CD14-positive monocyte (primary cell): ENCODE results near the gene RIMBP3C. TPM values are rescaled to one million over a fixed set of nuclear protein-coding genes. Genes with fewer than 3 reads are reported as not detected.
"Not testable (repeated sequence)": the region's sequence is repeated elsewhere in the genome, so short reads cannot be mapped to it uniquely, and the experiment has no call there.

Experiments
- DNase-seq, 3 donors: peaks; one replicate each; pipeline ENCODE4 v3.0.0-alpha.2; 2011 to 2022
- H2AFZ ChIP-seq: 2 replicates; pipeline ENCODE4 v1.6.0; 2012; ENCODE audit warnings: mild to moderate bottlenecking, low read depth, low read length, inconsistent platforms; ENCODE audit not compliant: insufficient read depth, poor library complexity, severe bottlenecking
- H3K27ac ChIP-seq, 2 donors: 1 replicate in 1 of 2; 2 replicates in 1 of 2; pipeline ENCODE4 v1.5.1; 2012 to 2013; ENCODE audit warnings: low read length in 2 of 2, control low read depth in 1 of 2, inconsistent platforms in 1 of 2, low read depth in 1 of 2, mild to moderate bottlenecking in 1 of 2
- H3K27me3 ChIP-seq, 2 donors: one replicate each; pipeline versions ENCODE4 v1.6.0 to v1.6.1; 2011 to 2013; ENCODE audit warnings: low read length in 2 of 2; ENCODE audit not compliant: control insufficient read depth in 2 of 2, insufficient read depth in 2 of 2
- H3K36me3 ChIP-seq, 2 donors: replicated peaks in 1 of 2; 1 replicate in 1 of 2; 2 replicates in 1 of 2; pipeline versions ENCODE4 v1.5.1 to v1.6.1; 2012 to 2013; ENCODE audit warnings: low read length in 2 of 2, control low read depth in 1 of 2, inconsistent platforms in 1 of 2, mild to moderate bottlenecking in 1 of 2; ENCODE audit not compliant: insufficient read depth in 2 of 2, control insufficient read depth in 1 of 2
- H3K4me1 ChIP-seq, 2 donors: 1 replicate in 1 of 2; 2 replicates in 1 of 2; pipeline versions ENCODE4 v1.5.1 to v1.6.1; 2012 to 2013; ENCODE audit warnings: low read length in 2 of 2, control low read depth in 1 of 2, inconsistent platforms in 1 of 2, mild to moderate bottlenecking in 1 of 2, moderate library complexity in 1 of 2; ENCODE audit not compliant: insufficient read depth in 2 of 2, control insufficient read depth in 1 of 2
- H3K4me2 ChIP-seq: replicated peaks from 2 replicates; pipeline ENCODE3; 2012; ENCODE audit warnings: low read length, moderate library complexity, mild to moderate bottlenecking; ENCODE audit not compliant: poor library complexity, severe bottlenecking; ENCODE audit errors: extremely low read depth
- H3K4me3 ChIP-seq, 3 experiments: fragments of 200-600 bp in 1 of 3; sonication (generic) in 1 of 3; replicated peaks in 1 of 3; 1 replicate in 2 of 3; 2 replicates in 1 of 3; pipeline ENCODE4 v1.5.1; 2011 to 2013; ENCODE audit warnings: low read length in 3 of 3, mild to moderate bottlenecking in 3 of 3, control low read depth in 2 of 3, low read depth in 2 of 3, inconsistent platforms in 1 of 3, moderate library complexity in 1 of 3
- H3K79me2 ChIP-seq: 2 replicates; pipeline ENCODE4 v1.6.0; 2012; ENCODE audit warnings: mild to moderate bottlenecking, control low read depth, inconsistent platforms, low read length, moderate library complexity; ENCODE audit not compliant: insufficient read depth
- H3K9ac ChIP-seq: 2 replicates; pipeline ENCODE4 v1.6.0; 2017; ENCODE audit warnings: low read length, mild to moderate bottlenecking; ENCODE audit not compliant: insufficient read depth, poor library complexity, severe bottlenecking
- H3K9me3 ChIP-seq, 2 donors: replicated peaks in 1 of 2; 1 replicate in 1 of 2; 2 replicates in 1 of 2; pipeline versions ENCODE4 v1.5.1 to v1.6.1; 2012 to 2013; ENCODE audit warnings: low read length in 2 of 2, control low read depth in 1 of 2; ENCODE audit not compliant: control insufficient read depth in 1 of 2, insufficient read depth in 1 of 2
- H4K20me1 ChIP-seq: 2 replicates; pipeline ENCODE4 v1.6.0; 2012; ENCODE audit warnings: mild to moderate bottlenecking, low read length, control low read depth, moderate library complexity; ENCODE audit not compliant: insufficient read depth
- H3K27ac Mint-ChIP-seq, 7 donors: one replicate each; pipeline ENCODE4 v1.8.0; 2020; ENCODE audit warnings: mild to moderate bottlenecking in 7 of 7, mixed read lengths in 7 of 7, moderate library complexity in 6 of 7, inconsistent platforms in 2 of 7
- H3K27me3 Mint-ChIP-seq, 3 donors: one replicate each; pipeline ENCODE4 v1.8.0; 2021 to 2022; ENCODE audit warnings: low read depth in 3 of 3, mild to moderate bottlenecking in 3 of 3, mixed read lengths in 3 of 3, moderate library complexity in 3 of 3, inconsistent platforms in 1 of 3
- H3K36me3 Mint-ChIP-seq, 2 donors: one replicate each; pipeline ENCODE4 v1.8.0; 2020; ENCODE audit warnings: mixed read lengths in 2 of 2, inconsistent platforms in 1 of 2, mild to moderate bottlenecking in 1 of 2
- H3K4me1 Mint-ChIP-seq: one replicate; pipeline ENCODE4 v1.8.0; 2020; ENCODE audit warnings: mild to moderate bottlenecking, mixed read lengths
- H3K4me3 Mint-ChIP-seq, 2 donors: one replicate each; pipeline ENCODE4 v1.8.0; 2020; ENCODE audit warnings: mild to moderate bottlenecking in 2 of 2, mixed read lengths in 2 of 2, moderate library complexity in 1 of 2
- H3K9me3 Mint-ChIP-seq, 7 donors: one replicate each; pipeline ENCODE4 v1.8.0; 2020 to 2022; ENCODE audit warnings: mixed read lengths in 7 of 7, mild to moderate bottlenecking in 6 of 7, moderate library complexity in 6 of 7, inconsistent platforms in 2 of 7
- WGBS: methylation state at CpG from one replicate; pipeline ENCODE4 v1.1.5; 2013; ENCODE audit warnings: missing lambda C conversion rate; ENCODE audit not compliant: insufficient coverage; 5-methylcytosine and 5-hydroxymethylcytosine counted together
- intact Hi-C, 2 donors: fragments of 100-400 bp; cut with micrococcal nuclease; formaldehyde crosslinking; loops; one replicate each; pipeline versions ENCODE4 v1.15.0 to v1.15.1; 2023
- polyA plus RNA-seq, 3 donors: library from polyadenylated mRNA; depleted of rRNA in 1 of 3; unstranded in 2 of 3; stranded (reverse) in 1 of 3; fragments of 300-500 nt in 2 of 3; fragments of >200 nt in 1 of 3; fragmentation: Illumina TruSeq in 2 of 3; gene quantifications; 1 replicate in 2 of 3; 2 replicates in 1 of 3; pipeline ENCODE4 v1.2.3, GENCODE V29; 2012 to 2021

The RIMBP3C gene
- polyA plus RNA-seq, 3 donors = 0.05 to 0.11 (median 0.08) TPM

GRCh38 chr22:21559345-21560125 lies 8.3 kb upstream of the RIMBP3C start:
- H3K27me3 ChIP-seq, DNase-seq, H3K36me3 Mint-ChIP-seq, H3K4me1 ChIP-seq, H3K36me3 ChIP-seq, H3K9ac ChIP-seq, H4K20me1 ChIP-seq, H3K4me1 Mint-ChIP-seq, H3K9me3 Mint-ChIP-seq, H3K4me3 ChIP-seq, H3K9me3 ChIP-seq, H2AFZ ChIP-seq, H3K27ac Mint-ChIP-seq, H3K27me3 Mint-ChIP-seq, H3K27ac ChIP-seq, H3K4me3 Mint-ChIP-seq, intact Hi-C loops, H3K79me2 ChIP-seq, H3K4me2 ChIP-seq: not testable (repeated sequence)
- WGBS = 100% methylated on average over 1 of the region's 10 CpGs

- H2AFZ ChIP-seq, H3K4me1 Mint-ChIP-seq, H3K9ac ChIP-seq, H3K27me3 ChIP-seq, H3K4me3 ChIP-seq, intact Hi-C loops, H3K4me3 Mint-ChIP-seq, H3K27ac ChIP-seq, H4K20me1 ChIP-seq, H3K79me2 ChIP-seq, H3K9me3 Mint-ChIP-seq, H3K9me3 ChIP-seq, H3K36me3 ChIP-seq, H3K27ac Mint-ChIP-seq, H3K4me2 ChIP-seq, H3K4me1 ChIP-seq, H3K36me3 Mint-ChIP-seq, DNase-seq, H3K27me3 Mint-ChIP-seq: not testable (repeated sequence)
- WGBS = no CpG with 5 or more reads among the region's 44 CpGs
Measured at GRCh38 chr22:21550678-21551047, 598 bp downstream of the RIMBP3C start.

- H3K36me3 ChIP-seq, H3K4me1 Mint-ChIP-seq, H3K9ac ChIP-seq, H3K9me3 Mint-ChIP-seq, H3K27ac ChIP-seq, intact Hi-C loops, H3K4me2 ChIP-seq, H3K4me3 ChIP-seq, DNase-seq, H3K9me3 ChIP-seq, H3K4me1 ChIP-seq, H4K20me1 ChIP-seq, H3K27me3 ChIP-seq, H3K79me2 ChIP-seq, H3K36me3 Mint-ChIP-seq, H3K27me3 Mint-ChIP-seq, H3K4me3 Mint-ChIP-seq, H2AFZ ChIP-seq, H3K27ac Mint-ChIP-seq: not testable (repeated sequence)
- no CpG with 5 or more reads among the region's 62 CpGs for WGBS
Measured at GRCh38 chr22:21550008-21550677, 1.1 kb downstream of the RIMBP3C start.

- H2AFZ ChIP-seq, H4K20me1 ChIP-seq, H3K4me3 ChIP-seq, H3K27ac Mint-ChIP-seq, H3K27me3 ChIP-seq, H3K79me2 ChIP-seq, H3K36me3 ChIP-seq, H3K4me1 Mint-ChIP-seq, H3K9me3 ChIP-seq, H3K27me3 Mint-ChIP-seq, DNase-seq, H3K27ac ChIP-seq, H3K4me1 ChIP-seq, H3K9me3 Mint-ChIP-seq, H3K4me3 Mint-ChIP-seq, H3K9ac ChIP-seq, intact Hi-C loops, H3K4me2 ChIP-seq, H3K36me3 Mint-ChIP-seq: not testable (repeated sequence)
- no CpG with 5 or more reads among the region's 38 CpGs for WGBS
Measured at GRCh38 chr22:21549558-21549957, 1.7 kb downstream of the RIMBP3C start.
